HTERT RPE-1 (cell line): Measurements from ENCODE around the gene POLR2L.

Source experiments
- in situ Hi-C: fragments of 300-500 bp; cut with MboI; formaldehyde crosslinking; loops from 4 replicates; pipeline ENCODE4 v1.14.3; 2020; ENCODE audit warnings: low sequenced_read_pairs

The POLR2L gene

GRCh38 chr11:855796-856195, 13.5 kb upstream of the POLR2L start:
- in situ Hi-C loops: no loop called here

DNA sequence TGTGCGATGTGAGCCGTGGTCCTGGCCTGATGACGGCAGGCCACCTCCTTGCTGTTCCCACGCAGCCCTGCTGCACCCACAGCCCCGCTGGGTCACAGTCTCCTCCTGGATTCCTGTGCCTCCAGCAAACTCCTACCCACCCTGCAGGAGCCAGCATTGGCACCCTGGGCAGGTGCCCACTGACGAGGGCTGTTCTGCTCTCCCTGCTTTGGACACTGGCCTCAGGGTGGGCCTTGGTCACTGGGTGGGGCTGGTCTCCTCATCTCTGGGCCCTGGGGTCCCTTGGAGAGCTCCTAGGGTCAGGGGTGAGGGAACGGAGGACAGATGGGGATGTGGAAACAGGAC, 13.0 kb upstream of the POLR2L start:
- in situ Hi-C loops: no loop called here

DNA sequence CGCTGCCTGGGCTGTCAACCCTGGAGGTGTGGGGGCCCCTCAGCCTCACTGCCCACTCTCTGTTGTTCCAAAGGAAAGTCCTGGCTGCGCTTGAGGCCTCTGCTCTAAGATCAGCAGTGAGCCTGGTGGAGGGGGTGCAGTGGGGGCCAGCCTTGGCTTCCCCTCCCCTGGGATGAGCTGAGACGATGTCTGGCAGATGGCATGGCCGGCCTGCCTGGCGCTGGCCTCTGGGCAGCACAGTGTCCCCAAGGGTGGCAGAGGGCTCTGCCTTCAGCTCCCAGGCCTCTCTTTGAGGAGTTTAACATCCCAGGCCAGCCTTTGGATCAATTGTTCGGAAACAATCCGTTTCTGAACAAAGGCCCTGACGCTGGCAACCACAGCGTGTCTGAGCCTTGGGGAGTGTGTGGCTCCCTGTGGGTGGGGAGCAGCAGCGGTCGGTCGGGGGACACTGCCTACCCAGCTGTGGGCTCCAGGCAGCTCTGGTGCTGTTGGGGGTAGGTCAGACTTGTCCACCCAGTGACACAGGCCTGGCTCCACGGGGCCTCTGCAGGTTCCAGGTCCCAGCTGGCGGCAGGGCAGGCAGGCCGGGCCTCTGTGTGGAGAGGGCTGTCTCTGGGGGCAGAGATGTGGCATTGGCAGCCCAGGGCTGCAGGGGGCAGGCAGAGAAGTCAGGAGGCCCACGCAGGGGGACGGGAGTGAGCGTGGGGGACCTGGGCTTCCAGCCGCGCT, 12.4 kb upstream of the POLR2L start:
- in situ Hi-C loops: no loop called here

- in situ Hi-C loops: no loop called here
Measured at GRCh38 chr11:853682-854448, 11.5 kb upstream of the POLR2L start.

GRCh38 chr11:852762-853161, 10.4 kb upstream of the POLR2L start:
- in situ Hi-C loops: no loop called here

DNA sequence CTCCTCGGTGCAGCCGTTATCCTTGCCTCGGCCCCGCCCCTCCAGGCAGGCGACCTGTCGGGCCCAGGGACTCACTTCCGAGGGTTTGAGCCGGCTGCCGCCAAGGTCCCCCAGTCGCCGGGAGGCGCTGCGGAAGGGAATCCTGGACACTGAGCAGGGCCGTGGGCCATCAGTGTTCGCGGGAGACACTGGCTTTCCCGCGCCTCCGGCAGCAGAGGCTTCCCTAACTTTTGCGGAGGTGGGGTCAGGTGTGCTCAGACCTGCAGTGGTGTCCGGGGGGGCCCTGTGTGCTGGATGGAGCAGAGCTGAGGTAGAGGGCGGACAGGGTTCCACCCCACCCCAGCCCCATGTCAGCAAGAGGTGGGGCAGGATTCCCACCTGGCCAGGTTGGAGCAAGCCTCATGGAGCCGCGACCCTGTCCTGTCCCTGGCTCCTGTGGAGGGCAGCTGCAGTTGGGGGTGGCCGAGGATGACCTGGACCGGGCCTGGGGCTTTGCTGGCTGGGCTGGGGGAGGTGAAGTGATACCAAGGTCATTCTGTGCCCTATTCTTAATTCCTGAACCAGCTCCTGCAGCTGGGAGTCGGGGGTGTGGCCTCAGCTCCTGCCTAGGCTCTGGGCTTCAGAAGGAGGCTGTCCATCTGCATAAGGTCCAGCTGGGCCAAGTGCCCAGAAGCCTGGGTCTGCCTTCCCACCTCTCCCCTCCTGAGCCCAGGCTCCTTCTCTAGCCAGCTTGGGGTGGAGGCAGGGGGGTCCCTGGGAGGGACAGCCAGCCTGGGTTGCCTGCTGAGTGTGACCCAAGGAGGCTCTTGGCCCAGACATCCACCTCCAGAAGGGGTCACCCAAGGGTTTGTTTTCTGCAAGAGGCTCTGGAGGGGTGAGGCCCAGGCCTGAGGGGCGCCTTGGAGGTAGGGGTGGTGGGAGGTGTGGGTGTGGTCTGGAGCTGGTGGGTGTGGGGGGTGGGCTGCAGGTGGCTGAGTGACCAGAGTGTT, 8.7 kb upstream of the POLR2L start:
- in situ Hi-C loops: no loop called here

- in situ Hi-C loops: no loop called here
Measured at GRCh38 chr11:849951-850774, 7.8 kb upstream of the POLR2L start.

GRCh38 chr11:849104-849824, 6.9 kb upstream of the POLR2L start:
- in situ Hi-C loops: no loop called here

DNA sequence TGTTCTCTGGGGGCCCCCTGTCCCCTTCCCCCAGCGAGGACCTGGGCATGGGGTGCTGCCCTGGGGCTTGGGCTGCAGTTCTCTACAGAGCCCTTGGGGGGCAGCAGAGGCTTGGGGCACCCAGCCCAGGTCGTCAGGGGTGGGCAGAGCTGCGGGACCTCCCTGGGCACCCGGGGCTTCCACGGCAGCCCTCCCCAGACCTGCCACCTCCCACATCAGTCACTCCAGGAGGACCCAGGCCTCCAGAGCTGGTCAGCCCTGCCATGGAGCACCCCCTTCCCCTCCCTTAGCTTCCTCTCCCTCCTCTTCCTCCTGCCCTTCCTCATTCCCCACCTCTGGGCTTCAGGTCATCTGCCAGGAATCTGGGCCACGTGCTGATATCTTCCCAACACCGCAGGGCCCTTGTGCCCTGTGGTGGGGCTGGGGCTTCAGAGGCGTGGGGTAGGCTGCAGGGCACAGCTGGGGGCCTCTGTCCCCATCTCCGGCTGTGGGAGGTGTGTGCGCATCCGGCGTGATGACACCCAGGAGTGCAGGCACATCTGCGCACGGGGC, 6.1 kb upstream of the POLR2L start:
- in situ Hi-C loops: no loop called here

- in situ Hi-C loops: no loop called here
Measured at GRCh38 chr11:847876-848275, 5.5 kb upstream of the POLR2L start.

DNA sequence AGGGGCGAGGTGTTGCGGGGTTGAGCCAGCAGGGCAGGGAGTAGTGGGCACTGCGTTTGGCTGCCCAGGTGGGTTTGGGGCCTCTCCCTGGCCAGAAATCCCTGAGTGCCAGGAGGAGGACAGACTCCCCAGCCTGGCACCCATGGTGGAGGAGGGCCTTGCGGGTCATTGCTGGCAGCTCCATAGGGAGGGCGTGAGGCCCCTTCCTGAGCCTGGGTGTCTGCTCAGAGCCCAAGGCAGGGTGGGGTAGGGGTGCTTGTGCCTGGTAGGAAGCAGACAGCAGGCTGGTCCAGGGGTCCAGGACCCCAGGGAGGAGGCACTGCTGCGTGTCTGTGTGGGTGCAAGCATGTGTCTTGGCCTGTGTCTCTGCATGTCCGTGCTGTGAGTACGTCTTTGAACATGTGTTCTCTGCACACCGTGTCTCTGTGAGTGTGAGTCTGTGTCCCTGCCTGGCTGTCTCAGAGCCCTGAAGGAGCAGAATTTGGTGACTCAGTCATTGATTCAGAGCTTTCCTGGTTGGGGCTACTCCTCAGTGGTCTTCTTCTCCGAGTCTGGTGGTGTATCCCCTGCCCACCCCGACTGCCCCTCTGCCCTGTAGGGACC, 4.3 kb upstream of the POLR2L start:
- in situ Hi-C loops: no loop called here

DNA sequence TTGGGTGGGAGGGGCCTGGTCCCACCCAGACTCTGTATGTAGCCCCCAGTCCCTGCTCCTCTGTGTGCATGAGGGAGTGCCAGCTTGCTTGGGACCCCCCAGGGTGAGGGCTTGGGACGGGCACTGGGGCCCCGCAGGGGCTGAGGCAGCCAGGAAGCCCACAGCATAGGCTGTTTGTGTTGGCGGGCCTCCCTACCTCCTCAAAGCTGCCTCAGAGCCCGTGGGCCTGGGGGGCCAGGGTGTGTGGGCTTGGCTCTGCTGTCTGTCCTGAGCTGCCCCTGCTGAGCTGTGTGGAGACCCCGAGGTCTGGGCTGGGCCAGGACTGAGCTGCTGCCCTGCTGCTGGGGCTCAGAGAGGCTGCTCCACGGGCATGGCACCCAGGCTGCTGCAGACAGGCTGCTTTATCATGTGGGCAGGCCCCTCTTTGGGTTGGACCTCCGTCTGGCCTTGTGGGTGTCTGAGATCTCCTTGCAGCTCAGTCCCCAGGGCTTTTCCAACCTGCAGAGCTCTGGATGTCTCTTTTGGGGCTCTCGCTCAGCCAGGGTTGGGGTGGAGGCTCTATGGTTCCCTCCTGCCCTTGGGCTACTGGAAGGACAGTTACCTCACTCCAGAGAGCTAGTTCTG, 3.7 kb upstream of the POLR2L start:
- in situ Hi-C loops: no loop called here

DNA sequence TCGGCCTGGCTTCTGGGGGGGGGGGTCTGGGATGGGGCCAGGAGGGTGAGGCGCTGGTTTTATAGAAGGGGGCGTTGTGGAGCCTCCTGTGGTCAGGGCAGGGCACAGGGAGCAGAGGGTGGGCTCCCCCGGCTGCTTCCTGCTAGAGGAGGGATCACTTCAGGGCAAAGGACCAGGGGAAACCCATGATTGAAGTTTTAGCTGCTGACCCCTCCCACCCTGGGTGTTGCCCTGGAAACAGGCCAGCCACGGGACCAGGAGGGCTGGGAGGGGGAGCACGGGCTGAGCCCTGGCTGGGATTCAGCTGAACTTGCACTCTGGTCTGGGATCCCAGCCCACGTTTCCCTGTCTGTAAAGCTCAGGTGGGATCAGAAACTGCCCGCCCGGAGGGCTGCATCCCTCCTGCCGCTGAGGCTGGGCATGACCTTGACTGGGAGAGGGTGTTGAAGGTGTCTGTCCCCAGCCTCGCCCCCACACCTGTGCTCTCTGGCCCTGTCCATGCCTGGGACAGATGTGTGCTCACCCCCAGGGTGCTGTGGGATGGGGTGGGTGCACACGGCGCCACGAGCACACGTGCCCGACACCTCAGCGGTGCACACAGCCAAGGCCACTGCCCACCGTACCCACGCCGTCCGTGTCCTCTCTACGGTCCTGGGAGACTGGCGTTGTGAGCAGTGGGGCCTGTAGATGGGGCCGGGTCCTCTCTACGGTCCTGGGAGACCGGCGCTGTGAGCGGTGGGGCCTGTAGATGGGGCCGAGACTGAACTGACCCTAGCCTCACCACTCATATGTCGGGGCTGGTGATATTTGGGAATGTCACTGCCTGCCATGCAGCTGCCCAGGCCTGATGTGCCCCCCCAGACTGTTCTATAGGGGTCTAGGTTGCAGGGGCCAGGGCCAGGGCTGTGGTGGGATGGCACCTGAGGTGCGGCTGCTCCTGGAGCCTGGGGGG, 2.6 kb upstream of the POLR2L start:
- in situ Hi-C loops: no loop called here

GRCh38 chr11:843818-844692, 1.7 kb upstream of the POLR2L start:
- in situ Hi-C loops: no loop called here

GRCh38 chr11:843086-843734, 881 bp upstream of the POLR2L start:
- in situ Hi-C loops: no loop called here

- in situ Hi-C loops: no loop called here
Measured at GRCh38 chr11:841981-842369, 354 bp downstream of the POLR2L start.
